ENCODE results near the gene PIGB. TPM values are rescaled to one million over a fixed set of nuclear protein-coding genes. Genes with fewer than 3 reads are reported as not detected.

The PIGB gene
- total and polyA plus RNA-seq, 2 donors from 2014 or later: 17.4 to 17.6 TPM

GRCh38 chr15:55334371-55334770 is 15.3 kb downstream of the PIGB start:
- H3K4me1 ChIP-seq (ENCODE audit: control insufficient read depth in 2 of 3, insufficient read depth in 2 of 3, low read depth in 1 of 3, low read length in 3 of 3): no peaks in the 10 kb centered on the region
- no peak for TF ChIP-seq CTCF (IDR thresholded peaks at IDR 0.05; ENCODE audit: borderline replicate concordance, extremely low read depth, insufficient read depth)
- DNase-seq (no peak), FAIRE-seq (no peak)
- no peaks in the 10 kb centered on the region for H3K9me3 ChIP-seq (ENCODE audit: control insufficient read depth in 2 of 3, insufficient read depth in 1 of 3, low read length in 3 of 3)
- no peaks in the 10 kb centered on the region for H3K27me3 ChIP-seq (ENCODE audit: control insufficient read depth, insufficient read depth, low read length)
- H3K4me3 ChIP-seq (ENCODE audit: low read length in 3 of 3): no peak overlapping the region
- H3K36me3 ChIP-seq (ENCODE audit: control insufficient read depth in 2 of 3, insufficient read depth in 3 of 3, low read length in 3 of 3): peaks cover 0 to 15% (median 4%) of the 10 kb centered on the region in 3 donors
- no peak overlapping the region for H3K9ac ChIP-seq (ENCODE audit: low read length in 3 of 3)
- intact Hi-C loops (cut with DNase I): no loop called here
- H3K27ac ChIP-seq (ENCODE audit: low read depth in 2 of 2, low read length in 2 of 2): no peak overlapping the region

GRCh38 chr15:55334997-55335396 is 16.0 kb downstream of the PIGB start:
- FAIRE-seq (no peak), DNase-seq (no peak)
- Histone ChIP-seq H3K4me1 (ENCODE audit: control insufficient read depth in 2 of 3, insufficient read depth in 2 of 3, low read depth in 1 of 3, low read length in 3 of 3) (no peaks in the 10 kb centered on the region), H3K36me3 (ENCODE audit: control insufficient read depth in 2 of 3, insufficient read depth in 3 of 3, low read length in 3 of 3) (peaks cover 0 to 15% (median 7%) of the 10 kb centered on the region in 3 donors), H3K27ac (ENCODE audit: low read depth in 2 of 2, low read length in 2 of 2) (no peak overlapping the region), H3K9ac (ENCODE audit: low read length in 3 of 3) (no peak overlapping the region), H3K4me3 (ENCODE audit: low read length in 3 of 3) (no peak overlapping the region), H3K9me3 (ENCODE audit: control insufficient read depth in 2 of 3, insufficient read depth in 1 of 3, low read length in 3 of 3) (no peaks in the 10 kb centered on the region), H3K27me3 (ENCODE audit: control insufficient read depth, insufficient read depth, low read length) (no peaks in the 10 kb centered on the region)
- intact Hi-C loops (cut with DNase I): no loop called here
- TF ChIP-seq CTCF (IDR thresholded peaks at IDR 0.05; ENCODE audit: borderline replicate concordance, extremely low read depth, insufficient read depth): no peak

- FAIRE-seq: no peak
- intact Hi-C loops (cut with DNase I): no loop called here
- H3K27me3 ChIP-seq (ENCODE audit: control insufficient read depth, insufficient read depth, low read length): no peaks in the 10 kb centered on the region
- H3K27ac ChIP-seq (ENCODE audit: low read depth in 2 of 2, low read length in 2 of 2): no peak overlapping the region
- H3K36me3 ChIP-seq (ENCODE audit: control insufficient read depth in 2 of 3, insufficient read depth in 3 of 3, low read length in 3 of 3): peaks cover 0 to 12% (median 7%) of the 10 kb centered on the region in 3 donors
- H3K9ac ChIP-seq (ENCODE audit: low read length in 3 of 3): no peak overlapping the region
- H3K4me1 ChIP-seq (ENCODE audit: control insufficient read depth in 2 of 3, insufficient read depth in 2 of 3, low read depth in 1 of 3, low read length in 3 of 3): no peaks in the 10 kb centered on the region
- H3K4me3 ChIP-seq (ENCODE audit: low read length in 3 of 3): no peak overlapping the region
- H3K9me3 ChIP-seq (ENCODE audit: control insufficient read depth in 2 of 3, insufficient read depth in 1 of 3, low read length in 3 of 3): no peaks in the 10 kb centered on the region
- TF ChIP-seq CTCF (IDR thresholded peaks at IDR 0.05; ENCODE audit: borderline replicate concordance, extremely low read depth, insufficient read depth): no peak
- no peak for DNase-seq
Observed at GRCh38 chr15:55337160-55337559, 18.1 kb downstream of the PIGB start.

GRCh38 chr15:55343168-55343567 is 24.1 kb downstream of the PIGB start:
- intact Hi-C loops (cut with DNase I): no loop called here
- Histone ChIP-seq H3K27ac (ENCODE audit: low read depth in 2 of 2, low read length in 2 of 2) (no peak overlapping the region), H3K4me1 (ENCODE audit: control insufficient read depth in 2 of 3, insufficient read depth in 2 of 3, low read depth in 1 of 3, low read length in 3 of 3) (peaks cover 0 to 10% (median 3%) of the 10 kb centered on the region in 3 donors), H3K36me3 (ENCODE audit: control insufficient read depth in 2 of 3, insufficient read depth in 3 of 3, low read length in 3 of 3) (peaks cover 0 to 11% (median 2%) of the 10 kb centered on the region in 3 donors), H3K9ac (ENCODE audit: low read length in 3 of 3) (no peak overlapping the region), H3K4me3 (ENCODE audit: low read length in 3 of 3) (peak overlapping the region in 1 of 3 donors; percentile 9), H3K27me3 (ENCODE audit: control insufficient read depth, insufficient read depth, low read length) (no peaks in the 10 kb centered on the region), H3K9me3 (ENCODE audit: control insufficient read depth in 2 of 3, insufficient read depth in 1 of 3, low read length in 3 of 3) (no peaks in the 10 kb centered on the region)
- peak; percentile 11 for FAIRE-seq
- TF ChIP-seq CTCF (IDR thresholded peaks at IDR 0.05; ENCODE audit: borderline replicate concordance, extremely low read depth, insufficient read depth): no peak
- peak in 2 of 5 donors; percentile 35 to 51 for DNase-seq
